Peyer's patch (tissue), 4 donors: ENCODE measurements around the gene SUN3.

Source experiments
- CTCF ChIP-seq, 6 experiments: fragments of 450-650 bp in 4 of 6; fragments of 200-600 bp in 2 of 6; sonication (generic) in 1 of 6; IDR thresholded peaks; one replicate each; pipeline ENCODE4 v1.5.1; 2017 to 2019; ENCODE audit warnings: antibody characterized with exemption in 6 of 6, mild to moderate bottlenecking in 3 of 6, moderate library complexity in 1 of 6
- POLR2A ChIP-seq, 2 donors: fragments of 450-650 bp; IDR thresholded peaks; one replicate each; pipeline ENCODE4 v1.5.1; 2017; ENCODE audit warnings: antibody characterized with exemption in 2 of 2, mild to moderate bottlenecking in 2 of 2, moderate library complexity in 2 of 2

GRCh38 chr7:47944536-47945260, 84.2 kb downstream of the SUN3 start:
- TF ChIP-seq POLR2A (IDR thresholded peaks at IDR 0.05) = no peak
- no peak for TF ChIP-seq CTCF (IDR thresholded peaks at IDR 0.05)
